ENCODE measurements around the gene KIF26A.

The KIF26A gene

DNA sequence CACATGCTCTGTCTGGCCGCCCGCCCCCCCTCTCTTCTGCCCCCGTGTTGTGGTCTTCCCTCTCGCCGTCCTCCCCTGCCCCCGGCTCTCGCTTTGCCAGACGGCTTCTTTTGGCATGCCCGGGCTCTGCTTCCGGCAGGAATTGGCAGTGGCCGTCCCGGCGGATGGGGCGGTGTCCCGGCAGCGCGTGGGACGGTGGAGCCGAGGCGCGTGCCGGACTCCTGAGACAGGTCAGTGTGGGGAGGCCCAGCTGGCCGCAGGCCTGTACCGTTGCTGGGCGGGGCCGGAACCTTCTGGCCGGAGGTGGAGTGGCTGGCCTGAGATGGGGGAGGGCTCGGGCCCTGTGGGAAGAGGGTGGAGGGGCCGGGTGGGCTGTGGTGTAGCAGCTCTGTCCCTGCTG, 17.1 kb downstream of the KIF26A start:
- Histone ChIP-seq H2AFZ (ENCODE audit: low read length, unreplicated experiment) (no peak overlapping the region), H3K36me3 (ENCODE audit: insufficient read depth, low read length) (no peaks in the 10 kb centered on the region), H3K4me1 (ENCODE audit: control insufficient read depth, insufficient read depth, low read length, unreplicated experiment) (no peaks in the 10 kb centered on the region), H3K27me3 (ENCODE audit: insufficient read depth, low read length) (no peaks in the 10 kb centered on the region), H3K27ac (ENCODE audit: low read depth, low read length) (no peak overlapping the region), H3K4me3 (ENCODE audit: low read depth, low read length) (no peak overlapping the region), H3K79me2 (ENCODE audit: control insufficient read depth, insufficient read depth, low read length, unreplicated experiment) (no peaks in the 10 kb centered on the region)

DNA sequence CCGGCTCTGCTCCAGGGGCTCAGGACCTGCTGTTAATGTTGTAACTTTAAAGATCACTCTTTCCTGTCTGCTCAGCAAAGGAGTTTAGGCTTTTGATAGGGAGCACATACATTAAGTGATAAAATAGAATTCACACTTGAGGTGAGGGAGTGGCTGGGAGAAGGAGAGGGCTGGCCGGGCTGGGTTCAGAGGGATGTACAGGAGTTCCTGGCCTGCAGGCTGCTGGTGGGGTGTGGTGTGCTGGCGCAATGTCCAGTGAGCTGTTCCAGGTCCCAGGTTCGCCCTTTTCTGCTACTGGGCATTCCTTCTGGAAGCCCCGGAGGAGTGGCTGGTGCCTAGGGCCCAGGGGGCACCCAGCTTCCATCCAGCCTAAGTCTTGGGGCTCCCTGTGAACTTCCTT, 17.8 kb downstream of the KIF26A start:
- no peak overlapping the region for H3K4me3 ChIP-seq (ENCODE audit: low read depth, low read length)
- H3K27me3 ChIP-seq (ENCODE audit: insufficient read depth, low read length), result no peaks in the 10 kb centered on the region
- no peaks in the 10 kb centered on the region for H3K79me2 ChIP-seq (ENCODE audit: control insufficient read depth, insufficient read depth, low read length, unreplicated experiment)
- H3K27ac ChIP-seq (ENCODE audit: low read depth, low read length), result no peak overlapping the region
- no peaks in the 10 kb centered on the region for H3K4me1 ChIP-seq (ENCODE audit: control insufficient read depth, insufficient read depth, low read length, unreplicated experiment)
- no peak overlapping the region for H2AFZ ChIP-seq (ENCODE audit: low read length, unreplicated experiment)
- H3K36me3 ChIP-seq (ENCODE audit: insufficient read depth, low read length), result no peaks in the 10 kb centered on the region

DNA sequence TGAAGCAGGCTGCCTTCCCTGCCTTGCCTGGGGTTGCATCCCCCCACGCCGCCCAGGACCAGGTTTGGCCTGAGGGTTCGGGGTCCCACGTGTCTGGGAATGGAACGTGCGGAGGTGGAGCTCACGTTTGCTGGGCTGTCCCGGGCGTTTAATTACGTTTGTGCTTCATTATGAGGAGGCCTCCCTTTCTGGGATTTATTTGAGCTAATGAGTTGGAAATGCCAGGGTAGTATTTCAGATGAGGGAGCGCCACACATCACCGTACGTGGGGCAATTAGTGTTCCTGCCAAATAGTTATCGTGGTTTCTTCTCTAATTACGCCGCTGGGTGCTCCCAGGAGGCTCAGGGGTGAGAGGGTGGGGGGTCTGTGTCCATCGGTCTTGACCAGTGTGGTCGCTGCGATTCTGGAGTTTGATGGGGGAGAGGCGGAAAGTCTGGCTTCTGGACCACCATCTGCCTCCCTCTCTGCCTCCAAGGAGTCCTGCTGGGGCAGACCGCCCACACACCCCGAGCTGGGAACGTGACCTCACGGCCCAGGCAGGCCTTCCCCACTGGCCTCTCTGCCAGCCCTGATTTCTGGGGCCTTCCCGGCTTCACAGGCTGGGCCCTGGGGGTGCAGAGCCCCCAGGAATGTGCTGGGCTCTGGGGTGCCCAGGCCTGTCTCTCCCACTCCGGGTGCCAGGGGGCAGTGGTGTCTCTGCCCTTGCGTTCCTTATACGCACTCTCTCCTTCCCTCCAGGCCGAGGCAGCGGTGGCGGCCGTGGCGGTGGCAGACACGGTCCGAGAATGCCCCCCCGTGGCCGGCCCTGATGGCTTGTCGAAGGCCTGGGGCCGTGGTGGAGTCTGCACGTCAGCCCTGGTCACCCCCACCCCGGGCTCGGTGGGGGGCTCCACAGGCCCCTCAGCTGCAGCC, 18.9 kb downstream of the KIF26A start:
- no peaks in the 10 kb centered on the region for H3K36me3 ChIP-seq (ENCODE audit: insufficient read depth, low read length)
- no peaks in the 10 kb centered on the region for H3K79me2 ChIP-seq (ENCODE audit: control insufficient read depth, insufficient read depth, low read length, unreplicated experiment)
- no peak overlapping the region for H2AFZ ChIP-seq (ENCODE audit: low read length, unreplicated experiment)
- H3K27me3 ChIP-seq (ENCODE audit: insufficient read depth, low read length), result no peaks in the 10 kb centered on the region
- H3K4me1 ChIP-seq (ENCODE audit: control insufficient read depth, insufficient read depth, low read length, unreplicated experiment), result no peaks in the 10 kb centered on the region
- no peak overlapping the region for H3K27ac ChIP-seq (ENCODE audit: low read depth, low read length)
- H3K4me3 ChIP-seq (ENCODE audit: low read depth, low read length), result no peak overlapping the region

DNA sequence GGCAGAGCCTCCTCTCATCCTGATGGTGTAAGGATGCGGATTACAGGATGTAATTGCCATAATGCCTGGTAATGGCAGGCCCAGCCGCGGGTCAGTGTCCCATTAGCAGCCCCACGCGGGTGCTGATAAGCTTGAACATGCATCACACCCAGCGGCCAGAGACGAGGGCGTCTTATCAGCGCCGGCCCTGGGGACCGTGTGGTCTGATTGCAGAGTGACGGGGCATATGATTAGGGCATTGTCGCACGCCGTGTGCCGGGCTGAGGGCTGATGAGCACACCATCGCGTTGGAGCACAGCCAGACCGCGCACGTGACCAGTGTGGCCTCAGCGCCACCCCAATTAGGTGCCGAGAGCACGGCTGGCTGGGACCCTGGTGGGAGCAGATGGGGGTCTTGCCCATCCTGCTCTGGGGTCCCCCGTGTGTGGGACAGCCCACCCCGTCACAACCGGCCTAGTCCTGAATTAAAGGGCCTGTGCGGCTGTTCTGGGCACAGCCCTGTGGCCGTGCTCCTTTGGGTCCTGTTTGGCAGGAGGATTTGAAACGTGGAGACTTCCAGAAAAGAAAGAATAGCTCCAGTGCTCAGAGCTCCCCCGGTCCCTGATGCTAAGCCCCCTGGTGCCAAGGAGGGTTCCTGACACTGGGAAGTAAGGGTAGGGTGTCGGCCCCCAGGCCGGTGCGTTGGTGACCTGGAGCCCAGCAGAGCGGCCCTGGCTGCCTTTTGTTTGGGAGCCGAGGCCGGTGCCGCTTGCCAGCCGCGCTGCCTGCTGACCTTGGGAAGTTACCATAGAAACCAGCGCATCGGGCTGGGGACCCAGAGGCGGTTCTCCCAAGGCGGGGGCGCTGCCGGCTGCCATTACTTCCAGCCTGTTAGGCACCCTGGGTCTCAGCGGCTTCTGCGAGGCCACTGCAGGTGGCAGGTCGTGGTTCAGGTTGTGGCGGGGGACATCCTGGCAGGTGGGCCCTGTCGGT, 20.7 kb downstream of the KIF26A start:
- H3K36me3 ChIP-seq (ENCODE audit: insufficient read depth, low read length), result no peaks in the 10 kb centered on the region
- no peaks in the 10 kb centered on the region for H3K27me3 ChIP-seq (ENCODE audit: insufficient read depth, low read length)
- no peak overlapping the region for H3K27ac ChIP-seq (ENCODE audit: low read depth, low read length)
- H3K4me3 ChIP-seq (ENCODE audit: low read depth, low read length), result no peak overlapping the region
- H3K79me2 ChIP-seq (ENCODE audit: control insufficient read depth, insufficient read depth, low read length, unreplicated experiment), result no peaks in the 10 kb centered on the region
- H2AFZ ChIP-seq (ENCODE audit: low read length, unreplicated experiment), result no peak overlapping the region
- no peaks in the 10 kb centered on the region for H3K4me1 ChIP-seq (ENCODE audit: control insufficient read depth, insufficient read depth, low read length, unreplicated experiment)

DNA sequence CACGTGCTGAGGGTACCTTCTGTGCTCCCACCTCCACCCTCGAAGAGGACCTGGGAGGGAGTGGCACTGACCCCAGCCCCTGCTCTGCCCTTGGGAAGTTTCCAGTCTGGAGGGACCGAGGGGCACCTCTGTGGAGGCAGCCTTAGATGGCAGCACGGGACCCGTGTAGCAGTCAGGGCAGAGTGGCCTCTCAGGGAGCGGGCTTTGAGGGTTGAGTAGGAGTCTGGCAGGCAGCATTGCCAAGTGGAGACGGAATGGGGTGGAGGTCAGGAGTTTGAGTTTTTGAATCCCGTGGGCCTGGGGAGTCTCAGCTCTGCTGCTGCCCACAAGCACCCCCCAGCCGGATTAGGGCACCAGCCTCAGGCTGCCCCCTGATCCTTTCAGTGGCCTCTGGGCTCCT, 21.6 kb downstream of the KIF26A start:
- Histone ChIP-seq H3K4me1 (ENCODE audit: control insufficient read depth, insufficient read depth, low read length, unreplicated experiment) (no peaks in the 10 kb centered on the region), H3K4me3 (ENCODE audit: low read depth, low read length) (no peak overlapping the region), H3K27me3 (ENCODE audit: insufficient read depth, low read length) (no peaks in the 10 kb centered on the region)

DNA sequence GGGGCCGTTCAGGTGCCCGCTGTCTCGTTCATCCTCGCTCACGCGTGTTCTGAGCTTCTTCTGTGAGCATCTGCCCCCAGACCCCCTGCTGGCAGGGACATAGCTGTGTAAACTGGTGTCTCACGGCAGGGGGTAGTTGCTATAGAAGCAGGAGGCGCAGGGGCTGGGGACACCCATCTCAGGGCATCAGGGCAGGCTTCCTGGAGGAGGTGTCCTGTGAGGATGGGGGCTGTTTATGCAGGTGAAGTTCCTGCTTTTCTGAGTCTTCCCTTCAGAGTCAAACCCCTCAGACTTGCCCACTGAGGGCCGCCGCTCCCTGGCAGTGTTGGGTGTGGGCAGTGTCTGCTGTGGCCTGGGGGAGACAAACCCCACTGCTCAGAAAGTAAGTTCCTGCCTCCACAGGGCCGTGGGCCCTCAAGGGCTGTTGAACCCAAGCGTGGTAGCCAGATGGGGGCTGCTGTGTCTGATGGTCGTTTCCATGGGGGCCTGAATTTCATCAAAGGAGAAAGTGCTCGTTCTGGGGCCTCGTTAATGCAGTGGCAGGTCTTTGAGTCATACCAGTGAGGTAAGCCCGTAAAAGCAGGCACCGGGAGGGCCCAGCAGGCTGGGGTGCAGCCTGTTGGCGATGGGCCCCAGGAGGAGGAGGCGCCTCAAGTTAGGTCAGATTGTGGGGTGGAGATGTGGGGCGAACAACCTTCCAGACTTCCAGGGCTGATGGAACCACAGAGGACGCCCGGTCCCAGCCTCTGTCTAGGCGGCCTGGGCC, 23.4 kb downstream of the KIF26A start:
- Histone ChIP-seq H3K27me3 (ENCODE audit: insufficient read depth, low read length) (no peaks in the 10 kb centered on the region), H3K79me2 (ENCODE audit: control insufficient read depth, insufficient read depth, low read length, unreplicated experiment) (no peaks in the 10 kb centered on the region), H2AFZ (ENCODE audit: low read length, unreplicated experiment) (no peak overlapping the region), H3K4me1 (ENCODE audit: control insufficient read depth, insufficient read depth, low read length, unreplicated experiment) (no peaks in the 10 kb centered on the region), H3K4me3 (ENCODE audit: low read depth, low read length) (no peak overlapping the region), H3K36me3 (ENCODE audit: insufficient read depth, low read length) (no peaks in the 10 kb centered on the region), H3K27ac (ENCODE audit: low read depth, low read length) (no peak overlapping the region)

More for the DNA sequence above, 21.6 kb downstream of the KIF26A start:
- no peaks in the 10 kb centered on the region for H3K36me3 ChIP-seq (ENCODE audit: insufficient read depth, low read length)
- no peak overlapping the region for H3K27ac ChIP-seq (ENCODE audit: low read depth, low read length)
- H2AFZ ChIP-seq (ENCODE audit: low read length, unreplicated experiment), result no peak overlapping the region
- no peaks in the 10 kb centered on the region for H3K79me2 ChIP-seq (ENCODE audit: control insufficient read depth, insufficient read depth, low read length, unreplicated experiment)

DNA sequence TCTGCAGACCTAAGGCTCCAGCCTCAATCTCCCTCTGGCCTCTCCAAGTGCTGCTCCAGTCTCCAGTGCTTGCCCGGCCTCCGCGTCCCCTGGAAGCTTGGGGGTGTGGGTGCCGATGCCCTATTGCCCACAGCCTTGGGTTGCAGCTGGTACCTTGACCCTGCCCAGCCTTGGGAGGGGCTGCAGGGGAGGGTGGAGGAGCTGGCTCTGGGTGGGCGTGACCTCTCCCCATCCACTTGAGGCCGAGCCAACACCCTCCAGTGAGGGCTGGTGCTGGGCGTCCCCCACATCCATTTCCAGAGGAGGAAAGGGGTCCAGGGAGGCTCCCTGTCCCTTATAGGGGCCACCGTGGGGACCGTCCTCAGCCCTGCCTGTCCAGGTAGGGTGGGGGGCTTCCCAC, 24.1 kb downstream of the KIF26A start:
- no peaks in the 10 kb centered on the region for H3K27me3 ChIP-seq (ENCODE audit: insufficient read depth, low read length)
- no peak overlapping the region for H3K4me3 ChIP-seq (ENCODE audit: low read depth, low read length)
- H3K27ac ChIP-seq (ENCODE audit: low read depth, low read length), result no peak overlapping the region
- H3K4me1 ChIP-seq (ENCODE audit: control insufficient read depth, insufficient read depth, low read length, unreplicated experiment), result no peaks in the 10 kb centered on the region
- H2AFZ ChIP-seq (ENCODE audit: low read length, unreplicated experiment), result no peak overlapping the region
- no peaks in the 10 kb centered on the region for H3K79me2 ChIP-seq (ENCODE audit: control insufficient read depth, insufficient read depth, low read length, unreplicated experiment)
- no peaks in the 10 kb centered on the region for H3K36me3 ChIP-seq (ENCODE audit: insufficient read depth, low read length)

DNA sequence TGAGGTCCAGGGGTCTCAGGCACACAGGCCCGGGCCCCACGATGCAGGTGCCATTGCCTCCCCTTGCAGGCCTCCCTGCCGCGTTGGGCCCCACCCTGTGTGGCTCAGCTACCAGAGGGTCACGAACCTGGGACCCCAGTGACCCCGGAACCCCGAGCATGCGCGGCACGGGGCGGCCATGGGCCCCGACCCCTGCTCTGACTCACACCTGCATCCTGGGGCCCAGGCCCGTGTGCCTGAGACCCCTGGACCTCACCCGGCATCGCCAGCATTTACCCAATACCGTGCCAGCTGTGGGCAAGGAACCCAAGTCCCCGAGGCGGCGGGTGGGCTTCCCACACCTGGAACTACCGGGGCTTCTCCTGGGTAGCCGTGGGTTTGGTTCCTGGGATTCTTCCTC, 25.2 kb downstream of the KIF26A start:
- H3K27me3 ChIP-seq (ENCODE audit: insufficient read depth, low read length), result no peaks in the 10 kb centered on the region
- H2AFZ ChIP-seq (ENCODE audit: low read length, unreplicated experiment), result no peak overlapping the region
- no peaks in the 10 kb centered on the region for H3K79me2 ChIP-seq (ENCODE audit: control insufficient read depth, insufficient read depth, low read length, unreplicated experiment)
- H3K36me3 ChIP-seq (ENCODE audit: insufficient read depth, low read length), result no peaks in the 10 kb centered on the region
- H3K4me1 ChIP-seq (ENCODE audit: control insufficient read depth, insufficient read depth, low read length, unreplicated experiment), result no peaks in the 10 kb centered on the region
- no peak overlapping the region for H3K27ac ChIP-seq (ENCODE audit: low read depth, low read length)
- H3K4me3 ChIP-seq (ENCODE audit: low read depth, low read length), result no peak overlapping the region

DNA sequence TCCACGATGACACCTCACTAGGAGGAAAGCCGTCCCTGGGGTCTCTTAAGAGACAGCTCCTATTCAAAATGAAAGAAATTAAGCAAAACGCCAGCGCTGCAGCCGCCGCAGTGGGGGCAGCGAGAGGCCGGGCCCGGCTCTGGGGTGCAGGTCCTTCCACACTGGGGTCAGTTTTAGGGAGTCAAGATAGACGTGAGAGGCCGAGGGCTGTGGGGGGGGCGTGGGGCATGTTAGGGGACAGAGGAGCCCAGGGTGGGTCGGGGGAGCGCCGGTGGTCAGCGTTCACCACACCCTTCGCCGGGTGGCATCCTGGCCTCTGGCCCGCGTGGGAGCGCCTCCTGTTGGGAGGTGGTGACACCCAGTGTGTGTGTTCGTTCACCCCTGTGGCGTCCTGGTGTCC, 25.7 kb downstream of the KIF26A start:
- no peaks in the 10 kb centered on the region for H3K27me3 ChIP-seq (ENCODE audit: insufficient read depth, low read length)
- no peak overlapping the region for H3K4me3 ChIP-seq (ENCODE audit: low read depth, low read length)
- no peaks in the 10 kb centered on the region for H3K4me1 ChIP-seq (ENCODE audit: control insufficient read depth, insufficient read depth, low read length, unreplicated experiment)
- no peaks in the 10 kb centered on the region for H3K36me3 ChIP-seq (ENCODE audit: insufficient read depth, low read length)
- no peaks in the 10 kb centered on the region for H3K79me2 ChIP-seq (ENCODE audit: control insufficient read depth, insufficient read depth, low read length, unreplicated experiment)
- H2AFZ ChIP-seq (ENCODE audit: low read length, unreplicated experiment), result no peak overlapping the region
- H3K27ac ChIP-seq (ENCODE audit: low read depth, low read length), result no peak overlapping the region

DNA sequence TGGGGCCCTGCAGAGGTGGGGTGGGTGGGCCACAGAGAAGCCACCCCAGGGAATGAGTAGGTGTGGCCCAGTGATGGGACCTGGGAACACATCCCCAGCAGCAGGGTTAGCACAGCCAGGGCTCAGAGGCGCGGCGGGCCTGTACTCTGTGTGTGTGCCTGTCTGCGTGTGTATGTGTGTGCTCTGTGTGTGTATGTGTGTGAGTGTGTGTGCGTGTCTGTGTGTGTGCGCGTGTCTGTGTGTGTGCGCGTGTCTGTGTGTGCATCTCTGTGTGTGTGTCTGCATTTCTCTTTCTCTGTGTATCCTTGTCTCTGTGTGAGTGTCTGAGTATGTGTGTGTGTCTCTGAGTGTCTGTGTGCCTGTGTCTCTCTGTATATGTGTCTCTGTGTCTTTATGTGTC, 26.1 kb downstream of the KIF26A start:
- Histone ChIP-seq H3K27ac (ENCODE audit: low read depth, low read length) (no peak overlapping the region), H3K27me3 (ENCODE audit: insufficient read depth, low read length) (no peaks in the 10 kb centered on the region), H3K79me2 (ENCODE audit: control insufficient read depth, insufficient read depth, low read length, unreplicated experiment) (no peaks in the 10 kb centered on the region), H3K36me3 (ENCODE audit: insufficient read depth, low read length) (no peaks in the 10 kb centered on the region), H2AFZ (ENCODE audit: low read length, unreplicated experiment) (no peak overlapping the region), H3K4me3 (ENCODE audit: low read depth, low read length) (no peak overlapping the region), H3K4me1 (ENCODE audit: control insufficient read depth, insufficient read depth, low read length, unreplicated experiment) (no peaks in the 10 kb centered on the region)

Data from ACC112 (cell line).